Body of pancreas (tissue), 4 donors: ENCODE data around the gene EPS15. TPM values are rescaled to one million over a fixed set of nuclear protein-coding genes. Genes with fewer than 3 reads are reported as not detected.
"Not testable (repeated sequence)": the region's sequence is repeated elsewhere in the genome, so short reads cannot be mapped to it uniquely, and the experiment has no call there.

Source experiments
- ATAC-seq: fragments of 150-250 bp; one replicate; pipeline ENCODE4 v1.9.1; 2016
- DNase-seq, 4 donors: peaks; one replicate each; pipeline ENCODE4 v3.0.0-alpha.2; 2019
- H3K27ac ChIP-seq, 4 donors: fragments of 200-600 bp; sonication (generic); 1 replicate in 3 of 4; 2 replicates in 1 of 4; pipeline versions ENCODE4 v1.5.1 to v1.6.1; 2016 to 2019; ENCODE audit warnings: mild to moderate bottlenecking in 1 of 4, mixed read lengths in 1 of 4, moderate library complexity in 1 of 4
- H3K27me3 ChIP-seq, 2 donors: fragments of 200-600 bp; sonication (generic); one replicate each; pipeline ENCODE4 v1.6.0; 2016; ENCODE audit warnings: mild to moderate bottlenecking in 1 of 2
- H3K36me3 ChIP-seq, 2 donors: fragments of 200-600 bp; sonication (generic); replicated peaks in 1 of 2; 2 replicates each; pipeline ENCODE4 v1.5.1; 2016; ENCODE audit warnings: low read depth in 2 of 2; ENCODE audit not compliant: insufficient read depth in 1 of 2
- H3K4me1 ChIP-seq: fragments of 200-600 bp; sonication (generic); one replicate; pipeline ENCODE4 v1.6.0; 2016
- H3K4me3 ChIP-seq, 2 donors: fragments of 200-600 bp; sonication (generic); 1 replicate in 1 of 2; 2 replicates in 1 of 2; pipeline ENCODE4 v1.5.1; 2016 to 2019
- H3K9me3 ChIP-seq, 3 donors: fragments of 200-600 bp; sonication (generic); 1 replicate in 2 of 3; 2 replicates in 1 of 3; pipeline ENCODE4 v1.5.1; 2016
- POLR2A ChIP-seq, 3 donors: fragments of 450-650 bp; IDR thresholded peaks; one replicate each; pipeline ENCODE4 v1.6.1; 2016; ENCODE audit warnings: antibody characterized with exemption in 3 of 3, mild to moderate bottlenecking in 2 of 3
- WGBS, 2 donors: methylation state at CpG; one replicate each; pipeline ENCODE4 v1.1.5; 2017; 5-methylcytosine and 5-hydroxymethylcytosine counted together
- intact Hi-C: fragments of 100-400 bp; cut with DNase I; formaldehyde crosslinking; loops from one replicate; pipeline ENCODE4 v1.15.1; 2023
- total RNA-seq, 2 donors: library from RNA; depleted of rRNA; stranded (reverse); fragments of >200 nt; gene quantifications; one replicate each; pipeline ENCODE4 v1.1.0, GENCODE V29; 2016
- TF ChIP-seq, protein P1 (sequence below), 7 experiments: fragments of 450-650 bp in 4 of 7; fragments of 200-600 bp in 3 of 7; sonication (generic) in 3 of 7; IDR thresholded peaks; one replicate each; pipeline ENCODE4 v1.5.1; 2016 to 2019; ENCODE audit warnings: antibody characterized with exemption in 7 of 7

EPS15 gene
- total RNA-seq, 2 donors from 2014 or later, result 37.4 to 46.8 TPM

DNA sequence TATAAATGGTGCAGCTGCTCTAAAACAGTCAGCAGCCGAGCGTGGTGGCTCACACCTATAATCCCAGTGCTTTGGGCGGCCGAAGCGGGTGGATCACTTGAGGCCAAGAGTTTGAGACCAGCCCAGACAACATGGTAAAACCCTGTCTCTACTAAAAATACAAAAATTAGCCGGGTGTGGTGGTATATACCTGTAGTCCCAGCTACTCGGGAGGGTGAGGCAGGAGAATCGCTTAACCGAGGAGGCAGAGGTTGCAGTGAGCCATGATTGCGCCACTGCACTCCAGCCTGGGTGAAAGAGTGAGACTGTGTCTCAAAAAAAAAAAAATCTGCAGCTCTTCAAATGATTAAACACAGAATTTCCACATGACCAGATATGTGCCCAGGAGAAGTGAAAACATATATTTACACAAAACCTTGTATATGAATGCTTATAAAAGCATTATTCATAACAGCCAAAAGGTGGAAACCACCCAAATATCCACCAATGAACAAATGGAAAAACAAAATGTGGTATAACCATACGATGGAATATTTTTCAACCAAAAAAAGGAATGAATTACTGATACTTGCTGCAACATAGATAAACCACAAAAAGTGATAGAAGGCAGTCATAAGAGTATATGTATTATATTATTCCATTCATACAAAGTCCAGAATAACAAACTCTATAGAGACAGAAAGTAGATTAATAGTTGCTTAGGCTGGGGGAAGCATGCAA is 14.1 kb downstream of the EPS15 start:
- no peaks in the 10 kb centered on the region for H3K27me3 ChIP-seq
- ATAC-seq (no peak), DNase-seq (peak in 1 of 4 donors; percentile 8)
- H3K4me1 ChIP-seq, result peaks cover 25% of the 10 kb centered on the region
- no peaks in the 10 kb centered on the region for H3K36me3 ChIP-seq
- no peak for TF ChIP-seq POLR2A (IDR thresholded peaks at IDR 0.05)
- TF ChIP-seq, protein P1, sequence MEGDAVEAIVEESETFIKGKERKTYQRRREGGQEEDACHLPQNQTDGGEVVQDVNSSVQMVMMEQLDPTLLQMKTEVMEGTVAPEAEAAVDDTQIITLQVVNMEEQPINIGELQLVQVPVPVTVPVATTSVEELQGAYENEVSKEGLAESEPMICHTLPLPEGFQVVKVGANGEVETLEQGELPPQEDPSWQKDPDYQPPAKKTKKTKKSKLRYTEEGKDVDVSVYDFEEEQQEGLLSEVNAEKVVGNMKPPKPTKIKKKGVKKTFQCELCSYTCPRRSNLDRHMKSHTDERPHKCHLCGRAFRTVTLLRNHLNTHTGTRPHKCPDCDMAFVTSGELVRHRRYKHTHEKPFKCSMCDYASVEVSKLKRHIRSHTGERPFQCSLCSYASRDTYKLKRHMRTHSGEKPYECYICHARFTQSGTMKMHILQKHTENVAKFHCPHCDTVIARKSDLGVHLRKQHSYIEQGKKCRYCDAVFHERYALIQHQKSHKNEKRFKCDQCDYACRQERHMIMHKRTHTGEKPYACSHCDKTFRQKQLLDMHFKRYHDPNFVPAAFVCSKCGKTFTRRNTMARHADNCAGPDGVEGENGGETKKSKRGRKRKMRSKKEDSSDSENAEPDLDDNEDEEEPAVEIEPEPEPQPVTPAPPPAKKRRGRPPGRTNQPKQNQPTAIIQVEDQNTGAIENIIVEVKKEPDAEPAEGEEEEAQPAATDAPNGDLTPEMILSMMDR (IDR thresholded peaks at IDR 0.05), result no peak
- H3K27ac ChIP-seq, result no peak overlapping the region
- no peaks in the 10 kb centered on the region for H3K9me3 ChIP-seq
- 90 to 93% methylated on average over 11 of the region's 11 CpGs for WGBS, 2 donors
- no peak overlapping the region for H3K4me3 ChIP-seq
- intact Hi-C loops, result no loop called here

DNA sequence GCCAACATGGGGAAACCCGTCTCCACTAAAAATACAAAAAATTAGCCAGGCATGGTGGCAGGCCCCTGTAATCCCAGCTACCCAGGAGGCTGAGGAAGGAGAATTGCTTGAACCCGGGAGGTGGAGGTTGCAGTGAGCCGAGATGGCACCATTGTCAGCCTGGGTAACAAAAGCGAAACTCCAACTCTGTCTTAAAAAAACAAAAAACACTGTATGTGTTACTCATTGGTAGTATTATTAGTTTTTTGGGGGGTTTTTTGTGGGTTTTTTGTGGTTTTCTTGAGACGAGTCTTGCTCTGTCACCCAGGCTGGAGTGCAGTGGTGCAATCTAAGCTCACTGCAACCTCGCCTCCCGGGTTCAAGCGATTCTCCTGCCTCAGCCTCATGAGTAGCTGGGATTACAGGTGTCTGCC is 17.8 kb downstream of the EPS15 start:
- H3K27ac ChIP-seq, ATAC-seq: not testable (repeated sequence)

DNA sequence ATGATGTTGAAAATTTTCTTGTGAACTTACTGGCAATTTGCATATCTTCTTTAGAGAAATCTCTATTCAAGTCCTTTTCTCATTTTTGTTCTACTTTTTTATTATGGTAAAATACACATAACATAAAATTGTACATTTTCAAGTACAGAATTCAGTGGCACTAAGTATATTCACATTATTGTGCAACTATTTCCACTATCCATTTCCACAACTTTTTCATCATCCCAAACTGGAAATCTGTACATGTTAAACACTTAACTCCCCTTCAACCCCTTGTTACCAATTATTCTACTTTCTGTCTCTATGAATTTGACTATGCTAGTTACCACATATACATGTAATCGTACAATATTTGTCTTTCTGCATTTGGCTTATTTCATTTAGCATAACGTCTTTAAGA is 19.4 kb downstream of the EPS15 start:
- no peaks in the 10 kb centered on the region for H3K9me3 ChIP-seq
- H3K27me3 ChIP-seq, result no peaks in the 10 kb centered on the region
- no peaks in the 10 kb centered on the region for H3K36me3 ChIP-seq
- 96 to 97% methylated on average over 2 of the region's 2 CpGs for WGBS, 2 donors
- TF ChIP-seq POLR2A (IDR thresholded peaks at IDR 0.05), result no peak
- H3K4me3 ChIP-seq, result no peak overlapping the region
- intact Hi-C loops, result no loop called here
- ATAC-seq, result no peak
- no peak for DNase-seq
- no peak overlapping the region for H3K27ac ChIP-seq
- H3K4me1 ChIP-seq, result peaks cover 7% of the 10 kb centered on the region

More for the DNA sequence above, 17.8 kb downstream of the EPS15 start:
- H3K4me3 ChIP-seq, H3K4me1 ChIP-seq, H3K9me3 ChIP-seq, H3K36me3 ChIP-seq, DNase-seq, intact Hi-C loops, H3K27me3 ChIP-seq: not testable (repeated sequence)
- 84 to 93% methylated on average over 8 of the region's 8 CpGs for WGBS, 2 donors

DNA sequence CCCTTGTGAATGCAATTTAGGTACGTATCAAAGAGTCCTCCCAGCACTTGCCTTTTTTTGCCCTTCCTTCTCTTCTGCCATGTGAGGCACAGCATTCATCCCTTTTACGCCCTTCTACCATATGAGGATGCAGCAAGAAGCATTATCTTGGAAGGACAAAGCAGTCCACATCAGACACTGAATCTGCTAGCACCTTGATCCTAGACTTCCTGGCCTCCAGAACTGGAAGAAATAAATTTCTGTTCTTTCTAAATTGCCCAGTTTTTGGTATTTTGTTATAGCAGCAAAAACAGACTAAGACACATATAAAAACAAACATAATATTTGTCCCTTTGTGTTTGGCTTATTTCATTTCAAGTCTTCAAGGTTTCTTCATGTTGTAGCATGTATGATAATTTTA is 20.1 kb downstream of the EPS15 start:
- no peak for ATAC-seq
- intact Hi-C loops, result no loop called here
- WGBS, 2 donors, result 90 to 94% methylated on average over 2 of the region's 2 CpGs

DNA sequence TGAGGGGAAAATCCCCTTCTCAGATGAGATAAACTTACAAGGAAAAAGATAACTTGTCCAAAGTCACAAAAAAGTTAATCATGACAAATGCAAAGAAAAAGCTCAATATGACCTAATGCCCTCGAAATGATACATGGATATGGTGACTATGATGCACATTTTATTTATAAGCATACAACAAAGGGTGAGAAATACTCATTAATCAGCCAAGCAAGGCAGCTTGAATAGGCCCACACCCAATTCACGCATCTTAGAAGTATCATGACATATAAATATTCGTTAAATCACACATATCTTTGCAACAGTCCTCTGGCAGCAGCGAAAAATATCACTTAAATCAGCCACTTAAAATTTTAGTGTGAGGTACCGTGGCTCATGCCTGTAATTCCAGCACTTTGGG is 21.7 kb downstream of the EPS15 start:
- 95 to 96% methylated on average over 5 of the region's 5 CpGs for WGBS, 2 donors
- intact Hi-C loops, result no loop called here
- peaks cover 7% of the 10 kb centered on the region for H3K4me1 ChIP-seq
- H3K9me3 ChIP-seq, result no peaks in the 10 kb centered on the region
- no peak for ATAC-seq
- no peak overlapping the region for H3K27ac ChIP-seq
- H3K27me3 ChIP-seq, result no peaks in the 10 kb centered on the region
- no peak for TF ChIP-seq POLR2A (IDR thresholded peaks at IDR 0.05)
- TF ChIP-seq, protein P1 (IDR thresholded peaks at IDR 0.05), result no peak
- DNase-seq, result no peak
- no peak overlapping the region for H3K4me3 ChIP-seq
- no peaks in the 10 kb centered on the region for H3K36me3 ChIP-seq

More for the DNA sequence above, 20.1 kb downstream of the EPS15 start:
- Histone ChIP-seq H3K36me3 (no peaks in the 10 kb centered on the region), H3K27me3 (no peaks in the 10 kb centered on the region), H3K27ac (no peak overlapping the region), H3K4me1 (peaks cover 7% of the 10 kb centered on the region), H3K4me3 (no peak overlapping the region), H3K9me3 (no peaks in the 10 kb centered on the region)
- no peak for DNase-seq
- no peak for TF ChIP-seq POLR2A (IDR thresholded peaks at IDR 0.05)
- TF ChIP-seq, protein P1 (IDR thresholded peaks at IDR 0.05), result no peak
